T-helper 1 cell treated with Interleukin-12 subunit alpha and Interleukin-12 subunit beta and Interleukin-4 antibody, amounts not matched to agents 30 μg/mL and 1 μg/mL, for 36 hours (primary cell): ENCODE measurements around the gene ST3GAL3.
"Not testable (repeated sequence)": the region's sequence is repeated elsewhere in the genome, so short reads cannot be mapped to it uniquely, and the experiment has no call there.

Experiments
- H3K27ac Mint-ChIP-seq: one replicate; pipeline ENCODE4 v1.8.0; 2021; ENCODE audit warnings: mild to moderate bottlenecking, mixed read lengths
- H3K27me3 Mint-ChIP-seq: one replicate; pipeline ENCODE4 v1.8.0; 2021; ENCODE audit warnings: low read depth, mixed read lengths
- H3K36me3 Mint-ChIP-seq: one replicate; pipeline ENCODE4 v1.8.0; 2021; ENCODE audit warnings: low read depth, mixed read lengths
- H3K4me1 Mint-ChIP-seq: one replicate; pipeline ENCODE4 v1.8.0; 2021; ENCODE audit warnings: low read depth, mixed read lengths
- H3K4me3 Mint-ChIP-seq: one replicate; pipeline ENCODE4 v1.8.0; 2021; ENCODE audit warnings: mild to moderate bottlenecking, moderate library complexity, mixed read lengths
- H3K9me3 Mint-ChIP-seq: one replicate; pipeline ENCODE4 v1.8.0; 2021; ENCODE audit warnings: mixed read lengths

The ST3GAL3 gene

GRCh38 chr1:43757343-43758053, 50.2 kb downstream of the ST3GAL3 start:
- Mint-ChIP-seq H3K27me3 (no peaks in the 10 kb centered on the region), H3K9me3 (no peaks in the 10 kb centered on the region), H3K36me3 (no peaks in the 10 kb centered on the region), H3K4me3 (no peak overlapping the region), H3K4me1 (no peaks in the 10 kb centered on the region), H3K27ac (no peak overlapping the region)

GRCh38 chr1:43760745-43761317, 53.5 kb downstream of the ST3GAL3 start:
- no peak overlapping the region for H3K4me3 Mint-ChIP-seq
- H3K4me1 Mint-ChIP-seq, result peaks cover 2% of the 10 kb centered on the region
- H3K27me3 Mint-ChIP-seq, result no peaks in the 10 kb centered on the region
- no peaks in the 10 kb centered on the region for H3K36me3 Mint-ChIP-seq
- no peaks in the 10 kb centered on the region for H3K9me3 Mint-ChIP-seq
- no peak overlapping the region for H3K27ac Mint-ChIP-seq

GRCh38 chr1:43763497-43763973, 56.2 kb downstream of the ST3GAL3 start:
- H3K36me3 Mint-ChIP-seq, result no peaks in the 10 kb centered on the region
- H3K9me3 Mint-ChIP-seq, result no peaks in the 10 kb centered on the region
- no peaks in the 10 kb centered on the region for H3K27me3 Mint-ChIP-seq
- H3K4me3 Mint-ChIP-seq, result no peak overlapping the region
- H3K4me1 Mint-ChIP-seq, result peaks cover 2% of the 10 kb centered on the region
- no peak overlapping the region for H3K27ac Mint-ChIP-seq

- H3K4me1 Mint-ChIP-seq, result peaks cover 2% of the 10 kb centered on the region
- H3K27ac Mint-ChIP-seq, result no peak overlapping the region
- no peaks in the 10 kb centered on the region for H3K36me3 Mint-ChIP-seq
- H3K9me3 Mint-ChIP-seq, result no peaks in the 10 kb centered on the region
- H3K27me3 Mint-ChIP-seq, result no peaks in the 10 kb centered on the region
- no peak overlapping the region for H3K4me3 Mint-ChIP-seq
These were observed 57.2 kb downstream of the ST3GAL3 start for GRCh38 chr1:43764581-43764980.

GRCh38 chr1:43766086-43766784, 58.9 kb downstream of the ST3GAL3 start:
- no peaks in the 10 kb centered on the region for H3K9me3 Mint-ChIP-seq
- H3K27ac Mint-ChIP-seq, result no peak overlapping the region
- peaks cover 2% of the 10 kb centered on the region for H3K4me1 Mint-ChIP-seq
- no peaks in the 10 kb centered on the region for H3K36me3 Mint-ChIP-seq
- H3K4me3 Mint-ChIP-seq, result no peak overlapping the region
- no peaks in the 10 kb centered on the region for H3K27me3 Mint-ChIP-seq

- no peak overlapping the region for H3K4me3 Mint-ChIP-seq
- no peak overlapping the region for H3K27ac Mint-ChIP-seq
- H3K4me1 Mint-ChIP-seq, result peaks cover 2% of the 10 kb centered on the region
- H3K36me3 Mint-ChIP-seq, result no peaks in the 10 kb centered on the region
- H3K9me3 Mint-ChIP-seq, result no peaks in the 10 kb centered on the region
- no peaks in the 10 kb centered on the region for H3K27me3 Mint-ChIP-seq
These were observed 59.6 kb downstream of the ST3GAL3 start for GRCh38 chr1:43766818-43767525.

GRCh38 chr1:43768168-43768567, 60.8 kb downstream of the ST3GAL3 start:
- Mint-ChIP-seq H3K27ac (no peak overlapping the region), H3K27me3 (no peaks in the 10 kb centered on the region), H3K4me3 (no peak overlapping the region), H3K9me3 (no peaks in the 10 kb centered on the region), H3K4me1 (peaks cover 2% of the 10 kb centered on the region), H3K36me3 (no peaks in the 10 kb centered on the region)

GRCh38 chr1:43769350-43769908, 62.1 kb downstream of the ST3GAL3 start:
- H3K27ac Mint-ChIP-seq, result no peak overlapping the region
- peaks cover 1% of the 10 kb centered on the region for H3K4me1 Mint-ChIP-seq
- no peaks in the 10 kb centered on the region for H3K27me3 Mint-ChIP-seq
- no peak overlapping the region for H3K4me3 Mint-ChIP-seq
- H3K9me3 Mint-ChIP-seq, result no peaks in the 10 kb centered on the region
- peaks cover 3% of the 10 kb centered on the region for H3K36me3 Mint-ChIP-seq

GRCh38 chr1:43770111-43770510, 62.8 kb downstream of the ST3GAL3 start:
- no peak overlapping the region for H3K4me3 Mint-ChIP-seq

GRCh38 chr1:43772978-43773377, 65.6 kb downstream of the ST3GAL3 start:
- no peak overlapping the region for H3K27ac Mint-ChIP-seq
- H3K4me3 Mint-ChIP-seq, result no peak overlapping the region
- peaks cover 1% of the 10 kb centered on the region for H3K4me1 Mint-ChIP-seq
- H3K9me3 Mint-ChIP-seq, result peaks cover 7% of the 10 kb centered on the region
- H3K36me3 Mint-ChIP-seq, result peaks cover 10% of the 10 kb centered on the region
- H3K27me3 Mint-ChIP-seq, result no peaks in the 10 kb centered on the region

More at GRCh38 chr1:43770111-43770510, 62.8 kb downstream of the ST3GAL3 start:
- Mint-ChIP-seq H3K27me3 (no peaks in the 10 kb centered on the region), H3K36me3 (peaks cover 3% of the 10 kb centered on the region), H3K4me1 (peaks cover 1% of the 10 kb centered on the region), H3K27ac (no peak overlapping the region), H3K9me3 (no peaks in the 10 kb centered on the region)

- Mint-ChIP-seq H3K36me3 (peaks cover 11% of the 10 kb centered on the region), H3K9me3 (peaks cover 10% of the 10 kb centered on the region), H3K27me3 (no peaks in the 10 kb centered on the region), H3K27ac (no peak overlapping the region), H3K4me3 (no peak overlapping the region), H3K4me1 (peaks cover 1% of the 10 kb centered on the region)
These were observed 66.5 kb downstream of the ST3GAL3 start for GRCh38 chr1:43773821-43774220.

- no peak overlapping the region for H3K4me3 Mint-ChIP-seq
- H3K27ac Mint-ChIP-seq, result no peak overlapping the region
- H3K27me3 Mint-ChIP-seq, result no peaks in the 10 kb centered on the region
- H3K36me3 Mint-ChIP-seq, result peaks cover 13% of the 10 kb centered on the region
- peaks cover 13% of the 10 kb centered on the region for H3K9me3 Mint-ChIP-seq
- peaks cover 5% of the 10 kb centered on the region for H3K4me1 Mint-ChIP-seq
These were observed 67.0 kb downstream of the ST3GAL3 start for GRCh38 chr1:43774359-43774758.

- H3K27ac Mint-ChIP-seq, result no peak overlapping the region
- H3K9me3 Mint-ChIP-seq, result peaks cover 28% of the 10 kb centered on the region
- H3K4me1 Mint-ChIP-seq, result peaks cover 19% of the 10 kb centered on the region
- H3K36me3 Mint-ChIP-seq, result peaks cover 25% of the 10 kb centered on the region
- no peak overlapping the region for H3K4me3 Mint-ChIP-seq
- no peaks in the 10 kb centered on the region for H3K27me3 Mint-ChIP-seq
These were observed 68.9 kb downstream of the ST3GAL3 start for GRCh38 chr1:43776043-43776761.

GRCh38 chr1:43777916-43778315, 70.6 kb downstream of the ST3GAL3 start:
- peaks cover 33% of the 10 kb centered on the region for H3K36me3 Mint-ChIP-seq
- not testable (repeated sequence) for H3K27me3 Mint-ChIP-seq

More at GRCh38 chr1:43777916-43778315, 70.6 kb downstream of the ST3GAL3 start:
- Mint-ChIP-seq H3K4me1 (peaks cover 19% of the 10 kb centered on the region), H3K9me3 (peaks cover 37% of the 10 kb centered on the region)
- H3K27ac Mint-ChIP-seq, H3K4me3 Mint-ChIP-seq: not testable (repeated sequence)
